ENCODE measurements around the gene SMIM23.

Gene SMIM23

DNA sequence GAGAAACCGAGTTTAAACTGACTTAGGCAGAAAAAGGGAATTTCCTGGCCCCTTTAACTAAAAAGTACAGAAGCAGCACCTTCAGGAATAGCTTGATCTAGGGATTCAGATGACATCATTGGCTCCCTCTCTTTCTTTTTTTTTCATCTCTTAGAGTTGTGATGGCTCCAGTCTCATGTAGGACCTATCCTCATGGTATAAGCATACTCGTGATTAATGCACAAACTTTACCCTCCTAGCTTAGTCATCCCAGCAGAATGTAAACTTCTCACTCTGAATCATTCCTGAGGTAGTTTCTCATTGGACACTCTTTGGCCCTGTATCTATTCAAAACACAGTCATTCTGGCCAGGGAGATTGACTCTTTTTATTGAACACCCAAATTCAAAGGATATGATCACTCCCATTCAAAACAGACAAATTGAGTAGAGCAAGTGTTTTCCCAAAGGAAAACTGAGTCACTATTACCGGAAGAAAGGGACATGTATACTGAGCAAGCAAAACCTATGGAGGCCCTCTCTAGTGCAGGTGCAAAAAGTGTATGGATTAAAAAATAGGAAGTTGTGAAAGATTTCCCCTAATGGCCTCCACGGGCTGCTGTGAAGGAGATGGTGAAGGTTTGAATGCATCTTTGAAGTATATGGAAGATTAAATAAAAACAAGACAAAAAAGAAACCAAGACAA lies 27.6 kb upstream of the SMIM23 start:
- no peak for TF ChIP-seq CTCF (IDR thresholded peaks at IDR 0.05; ENCODE audit: borderline replicate concordance, insufficient read depth, low read depth, low read length)
- H3K4me3 ChIP-seq (ENCODE audit: low read depth, low read length), result no peak overlapping the region

GRCh38 chr5:171759777-171760176 lies 25.8 kb upstream of the SMIM23 start:
- TF ChIP-seq CTCF (IDR thresholded peaks at IDR 0.05; ENCODE audit: borderline replicate concordance, insufficient read depth, low read depth, low read length), result no peak
- H3K4me3 ChIP-seq (ENCODE audit: low read depth, low read length), result no peak overlapping the region

GRCh38 chr5:171762021-171762608 lies 23.5 kb upstream of the SMIM23 start:
- H3K4me3 ChIP-seq (ENCODE audit: low read depth, low read length), result no peak overlapping the region
- no peak for TF ChIP-seq CTCF (IDR thresholded peaks at IDR 0.05; ENCODE audit: borderline replicate concordance, insufficient read depth, low read depth, low read length)

GRCh38 chr5:171762903-171763302 lies 22.7 kb upstream of the SMIM23 start:
- TF ChIP-seq CTCF (IDR thresholded peaks at IDR 0.05; ENCODE audit: borderline replicate concordance, insufficient read depth, low read depth, low read length), result no peak

GRCh38 chr5:171764265-171764664 lies 21.4 kb upstream of the SMIM23 start:
- no peak overlapping the region for H3K4me3 ChIP-seq (ENCODE audit: low read depth, low read length)
- no peak for TF ChIP-seq CTCF (IDR thresholded peaks at IDR 0.05; ENCODE audit: borderline replicate concordance, insufficient read depth, low read depth, low read length)

More at GRCh38 chr5:171762903-171763302, 22.7 kb upstream of the SMIM23 start:
- no peak overlapping the region for H3K4me3 ChIP-seq (ENCODE audit: low read depth, low read length)

GRCh38 chr5:171766875-171767274 lies 18.7 kb upstream of the SMIM23 start:
- no peak overlapping the region for H3K4me3 ChIP-seq (ENCODE audit: low read depth, low read length)
- no peak for TF ChIP-seq CTCF (IDR thresholded peaks at IDR 0.05; ENCODE audit: borderline replicate concordance, insufficient read depth, low read depth, low read length)

- no peak for TF ChIP-seq CTCF (IDR thresholded peaks at IDR 0.05; ENCODE audit: borderline replicate concordance, insufficient read depth, low read depth, low read length)
- H3K4me3 ChIP-seq (ENCODE audit: low read depth, low read length), result no peak overlapping the region
These were observed 15.5 kb upstream of the SMIM23 start for GRCh38 chr5:171770153-171770552.

Measured in GM12875 (cell line).